Measurements from ENCODE around the gene TMEM266.

The TMEM266 gene

GRCh38 chr15:76065793-76066192 is 6.0 kb downstream of the TMEM266 start:
- DNase-seq (ENCODE audit: low read depth, low spot score): no peak

- no peak for DNase-seq (ENCODE audit: low read depth, low spot score)
Measured at GRCh38 chr15:76070192-76070591, 10.4 kb downstream of the TMEM266 start.

- DNase-seq (ENCODE audit: low read depth, low spot score): no peak
Measured at GRCh38 chr15:76070921-76071635, 11.3 kb downstream of the TMEM266 start.

- no peak for DNase-seq (ENCODE audit: low read depth, low spot score)
Measured at GRCh38 chr15:76071806-76072205, 12.0 kb downstream of the TMEM266 start.

GRCh38 chr15:76073554-76073953 is 13.8 kb downstream of the TMEM266 start:
- DNase-seq (ENCODE audit: low read depth, low spot score): peak; percentile 4

- no peak for DNase-seq (ENCODE audit: low read depth, low spot score)
Measured at GRCh38 chr15:76075046-76075445, 15.3 kb downstream of the TMEM266 start.

- DNase-seq (ENCODE audit: low read depth, low spot score): no peak
Measured at GRCh38 chr15:76078285-76078877, 18.6 kb downstream of the TMEM266 start.

- no peak for DNase-seq (ENCODE audit: low read depth, low spot score)
Measured at GRCh38 chr15:76084256-76084655, 24.5 kb downstream of the TMEM266 start.

GRCh38 chr15:76098685-76099084 is 38.9 kb downstream of the TMEM266 start:
- DNase-seq (ENCODE audit: low read depth, low spot score): no peak

- no peak for DNase-seq (ENCODE audit: low read depth, low spot score)
Measured at GRCh38 chr15:76099388-76099787, 39.6 kb downstream of the TMEM266 start.

- no peak for DNase-seq (ENCODE audit: low read depth, low spot score)
Measured at GRCh38 chr15:76100361-76100760, 40.6 kb downstream of the TMEM266 start.

GRCh38 chr15:76101655-76102054 is 41.9 kb downstream of the TMEM266 start:
- no peak for DNase-seq (ENCODE audit: low read depth, low spot score)

GRCh38 chr15:76105391-76105790 is 45.6 kb downstream of the TMEM266 start:
- peak; percentile 27 for DNase-seq (ENCODE audit: low read depth, low spot score)

- no peak for DNase-seq (ENCODE audit: low read depth, low spot score)
Measured at GRCh38 chr15:76105911-76106310, 46.1 kb downstream of the TMEM266 start.

GRCh38 chr15:76107169-76107568 is 47.4 kb downstream of the TMEM266 start:
- DNase-seq (ENCODE audit: low read depth, low spot score): no peak

- peak; percentile 20 for DNase-seq (ENCODE audit: low read depth, low spot score)
Measured at GRCh38 chr15:76108021-76108723, 48.4 kb downstream of the TMEM266 start.

GRCh38 chr15:76109046-76109445 is 49.3 kb downstream of the TMEM266 start:
- DNase-seq (ENCODE audit: low read depth, low spot score): no peak

- DNase-seq (ENCODE audit: low read depth, low spot score): no peak
Measured at GRCh38 chr15:76114561-76114960, 54.8 kb downstream of the TMEM266 start.

GRCh38 chr15:76116138-76116885 is 56.5 kb downstream of the TMEM266 start:
- no peak for DNase-seq (ENCODE audit: low read depth, low spot score)

GRCh38 chr15:76117181-76117580 is 57.4 kb downstream of the TMEM266 start:
- DNase-seq (ENCODE audit: low read depth, low spot score): no peak

- DNase-seq (ENCODE audit: low read depth, low spot score): no peak
Measured at GRCh38 chr15:76118767-76119166, 59.0 kb downstream of the TMEM266 start.

GRCh38 chr15:76123031-76123430 is 63.2 kb downstream of the TMEM266 start:
- DNase-seq (ENCODE audit: low read depth, low spot score): no peak

Data from astrocyte of the hippocampus (primary cell).